Epithelial cell of esophagus (primary cell): ENCODE measurements around the gene FBXO47.

Source experiments
- DNase-seq: peaks from one replicate; pipeline ENCODE4 v3.0.0; 2010; ENCODE audit warnings: low read depth
- H3K4me3 ChIP-seq: 2 replicates; pipeline ENCODE4 v1.5.1; 2011; ENCODE audit warnings: mild to moderate bottlenecking, low read length, control low read depth
- CTCF ChIP-seq: IDR thresholded peaks from 2 replicates; pipeline ENCODE4 v1.5.1; 2011; ENCODE audit warnings: low read depth, mild to moderate bottlenecking, low read length, control low read depth, inconsistent platforms; ENCODE audit not compliant: insufficient read depth; ENCODE audit errors: missing control alignments

The FBXO47 gene

GRCh38 chr17:38967290-38967738 is at the start of gene FBXO47:
FBXO47 (minus strand) TSS chr17:38967403; CDS start chr17:38963025, 4,378 bp downstream.
- TF ChIP-seq CTCF: peak; percentile 11
- peak within 1 kb of the TSS; percentile 50 for H3K4me3 ChIP-seq
- DNase-seq: peak; percentile 94

GRCh38 chr17:39016193-39017153 is 49.3 kb upstream of the FBXO47 start:
- no peak for TF ChIP-seq CTCF
- DNase-seq: peak; percentile 20
- H3K4me3 ChIP-seq: no peak overlapping the region

DNA sequence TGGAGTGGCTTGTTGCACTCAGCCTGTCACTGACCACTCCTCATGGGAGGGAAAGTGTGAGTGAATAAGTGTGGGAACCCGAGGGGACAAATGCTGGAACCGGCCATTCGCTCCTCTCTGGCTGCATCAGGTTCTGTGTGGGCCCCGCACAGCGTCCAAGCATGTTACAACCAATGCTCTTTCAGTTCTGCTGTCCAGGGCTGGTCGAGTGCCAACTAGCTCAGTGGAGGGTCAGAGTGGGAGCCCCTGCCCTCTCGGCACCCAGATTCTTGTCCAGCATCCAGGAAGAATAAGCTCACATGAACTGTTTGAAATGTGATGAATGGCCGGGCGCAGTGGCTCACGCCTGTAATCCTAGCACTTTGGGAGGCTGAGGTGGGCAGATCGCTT is 48.3 kb upstream of the FBXO47 start:
- no peak overlapping the region for H3K4me3 ChIP-seq
- no peak for DNase-seq
- TF ChIP-seq CTCF: no peak

GRCh38 chr17:39014795-39015545 is 47.8 kb upstream of the FBXO47 start:
- TF ChIP-seq CTCF: no peak

DNA sequence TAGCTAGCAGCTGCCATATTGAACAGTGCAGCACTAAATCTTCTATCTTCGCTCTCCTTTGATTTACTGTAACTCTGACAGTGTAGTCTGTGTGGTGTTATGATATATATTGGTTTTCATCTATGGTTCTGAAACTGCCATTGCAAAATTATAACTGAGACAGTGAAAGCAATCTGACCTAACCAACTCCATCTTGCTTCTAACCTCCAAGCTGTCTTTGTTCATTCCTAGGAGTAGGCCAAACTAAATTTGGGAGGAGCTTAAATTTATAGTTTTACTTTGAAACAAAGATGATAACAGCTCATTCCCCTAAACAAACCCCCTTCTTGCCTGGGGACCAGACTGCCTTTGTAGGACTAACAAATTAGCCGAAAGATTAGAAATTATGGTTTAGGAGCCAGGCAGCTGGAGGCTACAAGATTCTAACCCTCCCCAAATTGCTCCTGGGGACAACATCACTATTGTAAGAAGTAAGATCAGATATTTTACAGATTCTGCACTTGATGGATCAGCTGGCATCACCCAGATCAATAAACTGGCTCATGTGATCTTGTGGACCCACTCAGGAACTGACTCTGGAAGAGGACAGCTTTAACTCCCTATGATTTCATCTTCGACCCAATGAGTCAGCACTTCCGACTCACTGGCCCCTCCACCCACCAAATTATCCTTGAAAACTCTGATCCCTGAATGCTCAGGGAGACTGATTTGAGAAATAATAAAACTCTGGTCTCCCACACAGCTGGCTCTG is 47.0 kb upstream of the FBXO47 start:
- peak; percentile 36 for DNase-seq
- H3K4me3 ChIP-seq: no peak overlapping the region
- TF ChIP-seq CTCF: no peak

More at GRCh38 chr17:39014795-39015545, 47.8 kb upstream of the FBXO47 start:
- no peak for DNase-seq
- no peak overlapping the region for H3K4me3 ChIP-seq

DNA sequence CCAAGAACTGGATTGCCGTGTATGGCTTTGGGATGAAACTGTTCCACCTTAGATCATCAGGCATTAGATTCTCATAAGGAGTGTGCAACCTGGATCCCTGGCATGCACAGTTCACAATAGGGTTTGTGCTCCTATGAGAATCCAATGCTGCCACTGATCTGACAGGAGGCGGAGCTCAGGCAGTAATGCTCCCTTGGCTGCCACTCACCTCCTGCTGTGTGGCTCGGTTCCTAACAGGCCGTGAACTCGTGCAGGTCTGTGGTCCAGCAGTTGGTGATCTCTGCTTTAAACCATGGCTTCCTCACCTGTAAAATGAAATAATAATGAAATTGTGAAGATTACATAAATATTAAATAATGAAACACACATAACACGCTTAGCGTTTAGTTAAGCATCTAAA is 45.5 kb upstream of the FBXO47 start:
- H3K4me3 ChIP-seq: no peak overlapping the region
- no peak for TF ChIP-seq CTCF
- DNase-seq: no peak
